Activated T-helper 2 cell treated with anti-CD3 and anti-CD28 coated beads, Interferon-gamma antibody, Interleukin-2, Interleukin-4, amounts not matched to agents 10 μg/mL and 5 μg/mL and 100 μg/mL, durations not matched to agents 14 hours and 24 hours and 36 hours (primary cell): ENCODE data around the gene TMEM87B. TPM values are rescaled to one million over a fixed set of nuclear protein-coding genes. Genes with fewer than 3 reads are reported as not detected.
A peak's percentile ranks its signal among the peaks of the same experiment; 100 is the strongest.
"Not testable (repeated sequence)": the region's sequence is repeated elsewhere in the genome, so short reads cannot be mapped to it uniquely, and the experiment has no call there.

Source experiments
- DNase-seq: peaks from one replicate; pipeline ENCODE4 v3.0.0; 2021; ENCODE audit warnings: low spot score
- H3K27ac Mint-ChIP-seq: one replicate; pipeline ENCODE4 v1.8.0; 2021; ENCODE audit warnings: mixed read lengths
- H3K27me3 Mint-ChIP-seq: one replicate; pipeline ENCODE4 v1.8.0; 2021; ENCODE audit warnings: low read depth, mixed read lengths
- H3K36me3 Mint-ChIP-seq: one replicate; pipeline ENCODE4 v1.8.0; 2021; ENCODE audit warnings: low read depth, mixed read lengths
- H3K4me1 Mint-ChIP-seq: one replicate; pipeline ENCODE4 v1.8.0; 2021; ENCODE audit warnings: low read depth, mixed read lengths
- H3K4me3 Mint-ChIP-seq: one replicate; pipeline ENCODE4 v1.8.0; 2021; ENCODE audit warnings: low read depth, mild to moderate bottlenecking, moderate library complexity, mixed read lengths
- H3K9me3 Mint-ChIP-seq: one replicate; pipeline ENCODE4 v1.8.0; 2021; ENCODE audit warnings: mixed read lengths
- intact Hi-C: fragments of 100-400 bp; cut with micrococcal nuclease; formaldehyde crosslinking; loops from one replicate; pipeline ENCODE4 v1.15.1; 2023
- total RNA-seq: library from RNA; stranded (reverse); gene quantifications from 2 replicates; pipeline ENCODE4 v1.2.3, GENCODE V29; 2022

Gene TMEM87B
- total RNA-seq, 1 donor from 2014 or later, result 16.5 TPM

DNA sequence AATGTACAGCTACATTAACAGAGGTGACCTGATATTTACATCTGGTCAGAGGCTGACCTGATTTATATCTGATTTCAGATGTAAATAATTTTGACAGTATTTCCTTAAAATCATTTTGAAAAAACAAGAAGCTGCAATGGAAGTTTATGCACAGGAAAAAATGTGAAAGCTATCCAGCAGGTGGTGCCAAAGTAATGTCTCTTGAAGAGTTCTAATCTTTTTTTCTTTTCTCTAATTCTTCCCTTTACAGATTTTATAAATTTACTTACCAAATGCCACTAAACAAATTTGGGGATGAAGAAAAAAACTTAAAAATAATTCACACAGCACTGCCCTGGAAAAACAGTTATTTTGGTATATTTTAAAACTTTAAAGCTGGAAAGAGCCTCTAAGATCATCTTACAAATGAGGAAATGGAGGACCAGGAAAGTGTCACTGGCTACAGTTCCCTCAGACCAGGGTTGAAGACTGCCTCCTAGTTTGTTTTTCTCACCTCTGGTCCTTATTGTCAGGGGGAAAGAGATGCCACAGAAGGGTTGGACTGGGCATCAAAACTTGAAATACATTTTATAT is 66.7 kb downstream of the TMEM87B start:
- H3K27me3 Mint-ChIP-seq, result no peaks in the 10 kb centered on the region
- H3K4me3 Mint-ChIP-seq, result no peak overlapping the region
- H3K36me3 Mint-ChIP-seq, result peaks cover 14% of the 10 kb centered on the region
- intact Hi-C loops, result loop anchor here (1.0 kb wide), 1 partner anchor 138 kb away; no protein-coding TSS in a partner anchor
- peaks cover 6% of the 10 kb centered on the region for H3K4me1 Mint-ChIP-seq
- H3K27ac Mint-ChIP-seq, result no peak overlapping the region
- H3K9me3 Mint-ChIP-seq, result peaks cover 7% of the 10 kb centered on the region
- no peak for DNase-seq

DNA sequence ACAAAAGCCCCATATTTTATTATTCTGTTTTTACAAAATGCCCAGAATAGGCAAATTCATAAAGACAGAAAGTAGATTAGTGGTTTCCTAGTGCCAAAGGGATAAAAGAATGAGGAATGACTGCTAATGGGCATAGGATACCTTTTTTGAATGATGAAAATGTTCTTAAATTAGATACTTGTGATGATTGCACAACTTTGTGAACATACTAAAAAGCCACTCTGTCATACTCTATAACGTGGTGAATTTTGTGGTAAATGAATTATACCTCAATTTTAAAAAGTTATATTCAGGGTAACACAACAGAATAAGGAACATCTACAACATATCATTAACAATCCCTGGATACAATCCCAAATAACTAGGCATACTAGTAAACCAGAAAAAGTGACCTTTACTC is 74.0 kb downstream of the TMEM87B start:
- Mint-ChIP-seq H3K27ac (no peak overlapping the region), H3K9me3 (peaks cover 18% of the 10 kb centered on the region), H3K4me1 (peaks cover 4% of the 10 kb centered on the region), H3K27me3 (no peaks in the 10 kb centered on the region), H3K4me3 (no peak overlapping the region), H3K36me3 (no peaks in the 10 kb centered on the region)
- no peak for DNase-seq
- intact Hi-C loops, result no loop called here

DNA sequence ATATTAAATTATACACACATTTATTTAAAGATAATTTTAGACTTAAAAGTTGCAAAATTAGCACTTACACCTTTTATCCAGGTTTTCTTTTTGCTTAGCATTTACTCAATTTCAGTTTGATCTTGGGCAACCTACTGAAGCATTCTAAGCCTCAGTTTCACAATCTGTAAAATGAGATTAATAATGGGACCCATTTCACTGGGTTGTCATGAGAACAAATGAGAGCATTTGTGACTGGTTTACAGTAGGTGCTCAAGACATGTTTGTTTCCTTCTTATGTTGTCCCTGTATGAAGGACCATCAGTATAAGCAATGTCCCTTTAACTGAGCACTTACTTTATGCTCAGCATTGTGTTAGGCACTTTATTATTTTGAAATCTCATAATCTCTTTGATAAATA is 78.3 kb downstream of the TMEM87B start:
- no peak overlapping the region for H3K4me3 Mint-ChIP-seq
- peaks cover 7% of the 10 kb centered on the region for H3K4me1 Mint-ChIP-seq
- H3K27me3 Mint-ChIP-seq, result peaks cover 16% of the 10 kb centered on the region
- H3K27ac Mint-ChIP-seq, result no peak overlapping the region
- H3K9me3 Mint-ChIP-seq, result peaks cover 5% of the 10 kb centered on the region
- no peaks in the 10 kb centered on the region for H3K36me3 Mint-ChIP-seq
- DNase-seq, result no peak
- intact Hi-C loops, result no loop called here

DNA sequence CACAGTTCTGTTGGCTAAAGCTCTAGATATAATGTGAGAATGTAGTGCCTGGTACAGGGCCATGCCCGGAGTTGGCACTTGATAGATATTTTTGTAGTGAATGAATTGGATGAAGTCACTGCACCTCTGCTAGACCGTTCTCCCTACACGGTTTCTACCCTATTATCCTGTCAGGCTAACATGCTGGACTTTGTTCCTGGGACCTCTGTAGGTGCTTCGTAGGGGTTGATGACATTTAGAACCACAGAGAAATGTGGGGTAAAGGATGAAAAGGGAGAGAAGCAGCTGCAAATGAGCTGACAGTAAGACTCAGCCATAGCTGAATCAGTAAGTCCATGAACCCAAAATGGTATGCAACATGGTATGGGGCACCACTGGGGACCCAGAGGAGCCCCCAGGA is 79.1 kb downstream of the TMEM87B start:
- intact Hi-C loops, result no loop called here
- H3K4me1 Mint-ChIP-seq, result peaks cover 7% of the 10 kb centered on the region
- H3K4me3 Mint-ChIP-seq, result no peak overlapping the region

DNA sequence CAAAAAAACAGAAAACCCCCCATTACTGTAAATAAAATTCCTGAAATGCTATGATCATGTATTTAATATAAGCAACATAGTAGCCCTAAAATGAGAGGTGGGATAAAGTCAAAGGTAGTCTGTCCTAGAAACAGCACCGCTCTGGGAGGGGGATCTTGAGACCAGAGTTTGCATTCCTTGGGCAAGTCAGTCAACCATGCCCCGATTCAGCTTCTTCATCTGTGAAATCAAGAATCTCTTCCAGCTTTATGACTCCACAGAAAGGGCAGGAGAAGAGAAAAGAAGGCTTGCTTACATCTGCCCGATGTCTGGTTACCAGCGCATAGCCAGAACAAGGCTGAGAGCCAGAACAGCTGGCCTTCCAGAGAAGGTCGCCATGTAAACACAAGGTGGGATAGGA is 81.0 kb downstream of the TMEM87B start:
- H3K36me3 Mint-ChIP-seq, result no peaks in the 10 kb centered on the region
- intact Hi-C loops, result no loop called here

More for the DNA sequence above, 79.1 kb downstream of the TMEM87B start:
- no peaks in the 10 kb centered on the region for H3K36me3 Mint-ChIP-seq
- H3K9me3 Mint-ChIP-seq, result peaks cover 3% of the 10 kb centered on the region
- peaks cover 16% of the 10 kb centered on the region for H3K27me3 Mint-ChIP-seq
- DNase-seq, result no peak
- no peak overlapping the region for H3K27ac Mint-ChIP-seq

DNA sequence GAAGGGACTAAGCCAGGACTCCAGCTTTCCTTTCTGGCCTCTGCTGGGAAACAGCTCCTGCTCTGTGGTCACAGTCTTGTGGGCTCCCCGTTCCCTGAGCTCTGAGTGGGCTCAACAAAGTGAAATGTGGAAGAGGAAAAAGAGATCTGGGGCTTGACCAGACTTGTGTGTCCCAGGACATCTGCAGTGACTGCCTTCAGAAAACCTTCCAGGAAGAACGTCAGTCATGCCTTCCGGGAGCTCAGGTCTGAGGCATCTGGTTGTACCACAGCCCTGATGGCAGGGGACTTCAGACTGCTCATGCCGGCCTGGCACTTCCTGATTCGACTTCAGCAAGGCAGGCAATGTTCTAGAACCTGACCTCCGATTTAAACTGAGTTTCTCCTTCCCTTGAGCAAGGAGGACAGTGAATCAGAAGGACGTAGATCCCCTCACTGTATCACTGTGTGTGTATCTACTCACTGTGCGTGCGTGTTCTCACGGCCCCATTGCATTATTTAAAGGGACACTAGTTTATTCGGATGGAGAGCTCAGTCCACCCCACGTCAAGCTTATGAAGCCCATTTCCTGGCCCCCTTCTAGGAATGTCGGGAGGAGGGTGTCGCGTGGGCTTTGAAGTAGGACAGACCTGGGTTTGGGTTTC is 82.6 kb downstream of the TMEM87B start:
- Mint-ChIP-seq H3K36me3 (no peaks in the 10 kb centered on the region), H3K27me3 (peaks cover 27% of the 10 kb centered on the region), H3K9me3 (peaks cover 3% of the 10 kb centered on the region), H3K4me1 (peaks cover 5% of the 10 kb centered on the region), H3K4me3 (peak overlapping the region; percentile 74), H3K27ac (no peak overlapping the region)
- intact Hi-C loops, result no loop called here
- DNase-seq, result no peak

More for the DNA sequence above, 81.0 kb downstream of the TMEM87B start:
- peaks cover 7% of the 10 kb centered on the region for H3K4me1 Mint-ChIP-seq
- no peak overlapping the region for H3K4me3 Mint-ChIP-seq
- peaks cover 25% of the 10 kb centered on the region for H3K27me3 Mint-ChIP-seq
- peaks cover 3% of the 10 kb centered on the region for H3K9me3 Mint-ChIP-seq
- H3K27ac Mint-ChIP-seq, result no peak overlapping the region
- DNase-seq, result no peak

DNA sequence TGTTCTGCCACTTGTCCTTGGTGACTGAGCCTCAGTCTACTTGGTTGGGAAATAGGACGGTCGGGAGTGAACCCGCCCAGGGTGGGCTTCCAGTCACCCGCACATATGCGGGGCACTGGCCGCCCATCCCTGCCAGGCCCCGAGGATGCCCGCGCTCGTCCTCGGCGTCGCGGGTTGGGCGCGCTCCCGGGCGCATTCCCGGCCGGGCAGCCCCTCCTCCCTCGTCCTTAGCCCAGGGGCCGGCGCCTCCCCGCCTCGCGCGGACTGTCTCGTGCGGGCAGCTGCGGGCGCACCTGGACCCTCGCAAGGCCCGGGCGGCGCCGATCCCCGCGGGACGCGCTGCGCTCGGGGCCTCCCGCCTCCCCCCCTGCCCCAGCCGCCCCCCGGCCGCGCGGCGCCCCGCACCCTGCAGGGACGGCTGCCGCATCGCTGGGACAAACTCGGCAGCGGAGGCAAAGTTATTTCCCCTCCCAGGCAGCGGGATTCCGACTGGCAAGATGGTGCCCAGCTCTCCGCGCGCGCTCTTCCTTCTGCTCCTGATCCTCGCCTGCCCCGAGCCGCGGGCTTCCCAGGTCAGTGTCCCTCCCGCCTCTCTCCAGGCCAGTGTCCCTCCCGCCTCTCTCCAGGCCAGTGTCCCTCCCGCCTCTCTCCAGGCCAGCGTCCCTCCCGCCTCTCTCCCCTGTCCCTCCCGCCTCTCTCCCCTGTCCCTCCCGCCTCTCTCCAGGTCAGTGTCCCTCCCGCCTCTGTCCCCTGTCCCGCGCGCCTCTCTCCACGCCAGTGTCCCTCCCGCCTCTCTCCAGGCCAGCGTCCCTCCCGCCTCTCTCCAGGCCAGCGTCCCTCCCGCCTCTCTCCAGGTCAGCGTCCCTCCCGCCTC is 83.3 kb downstream of the TMEM87B start, which contains the start of gene FBLN7:
FBLN7 (plus strand) TSS at position 227 of the 874 bp plus-strand sequence; CDS start at position 498, 271 bp downstream.
- peaks cover 3% of the 10 kb centered on the region for H3K4me1 Mint-ChIP-seq
- no peak for DNase-seq
- H3K27me3 Mint-ChIP-seq, result peaks cover 27% of the 10 kb centered on the region
- intact Hi-C loops, result no loop called here
- no peaks in the 10 kb centered on the region for H3K9me3 Mint-ChIP-seq
- peak within 1 kb of the TSS; percentile 74 for H3K4me3 Mint-ChIP-seq
- no peaks in the 10 kb centered on the region for H3K36me3 Mint-ChIP-seq
- H3K27ac Mint-ChIP-seq, result no peak within 1 kb of the TSS

DNA sequence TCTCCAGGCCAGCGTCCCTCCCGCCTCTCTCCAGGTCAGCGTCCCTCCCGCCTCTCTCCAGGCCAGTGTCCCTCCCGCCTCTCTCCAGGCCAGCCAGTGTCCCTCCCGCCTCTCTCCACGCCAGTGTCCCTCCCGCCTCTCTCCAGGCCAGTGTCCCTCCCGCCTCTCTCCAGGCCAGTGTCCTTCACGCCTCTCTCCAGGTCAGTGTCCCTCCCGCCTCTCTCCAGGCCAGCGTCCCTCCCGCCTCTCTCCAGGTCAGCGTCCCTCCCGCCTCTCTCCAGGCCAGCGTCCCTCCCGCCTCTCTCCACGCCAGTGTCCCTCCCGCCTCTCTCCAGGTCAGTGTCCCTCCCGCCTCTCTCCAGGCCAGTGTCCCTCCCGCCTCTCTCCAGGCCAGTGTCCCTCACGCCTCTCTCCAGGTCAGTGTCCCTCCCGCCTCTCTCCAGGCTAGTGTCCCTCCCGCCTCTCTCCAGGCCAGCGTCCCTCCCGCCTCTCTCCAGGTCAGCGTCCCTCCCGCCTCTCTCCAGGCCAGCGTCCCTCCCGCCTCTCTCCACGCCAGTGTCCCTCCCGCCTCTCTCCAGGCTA is 84.1 kb downstream of the TMEM87B start:
- H3K36me3 Mint-ChIP-seq, H3K9me3 Mint-ChIP-seq, intact Hi-C loops, H3K27ac Mint-ChIP-seq, H3K4me1 Mint-ChIP-seq, DNase-seq, H3K4me3 Mint-ChIP-seq: not testable (repeated sequence)
- peaks cover 27% of the 10 kb centered on the region for H3K27me3 Mint-ChIP-seq

DNA sequence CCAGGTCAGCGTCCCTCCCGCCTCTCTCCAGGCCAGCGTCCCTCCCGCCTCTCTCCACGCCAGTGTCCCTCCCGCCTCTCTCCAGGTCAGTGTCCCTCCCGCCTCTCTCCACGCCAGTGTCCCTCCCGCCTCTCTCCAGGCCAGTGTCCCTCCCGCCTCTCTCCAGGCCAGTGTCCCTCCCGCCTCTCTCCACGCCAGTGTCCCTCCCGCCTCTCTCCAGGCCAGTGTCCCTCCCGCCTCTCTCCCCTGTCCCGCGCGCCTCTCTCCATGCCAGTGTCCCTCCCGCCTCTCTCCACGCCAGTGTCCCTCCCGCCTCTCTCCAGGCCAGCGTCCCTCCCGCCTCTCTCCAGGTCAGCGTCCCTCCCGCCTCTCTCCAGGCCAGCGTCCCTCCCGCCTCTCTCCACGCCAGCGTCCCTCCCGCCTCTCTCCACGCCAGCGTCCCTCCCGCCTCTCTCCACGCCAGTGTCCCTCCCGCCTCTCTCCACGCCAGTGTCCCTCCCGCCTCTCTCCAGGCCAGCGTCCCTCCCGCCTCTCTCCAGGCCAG is 84.7 kb downstream of the TMEM87B start:
- DNase-seq, H3K9me3 Mint-ChIP-seq: not testable (repeated sequence)

DNA sequence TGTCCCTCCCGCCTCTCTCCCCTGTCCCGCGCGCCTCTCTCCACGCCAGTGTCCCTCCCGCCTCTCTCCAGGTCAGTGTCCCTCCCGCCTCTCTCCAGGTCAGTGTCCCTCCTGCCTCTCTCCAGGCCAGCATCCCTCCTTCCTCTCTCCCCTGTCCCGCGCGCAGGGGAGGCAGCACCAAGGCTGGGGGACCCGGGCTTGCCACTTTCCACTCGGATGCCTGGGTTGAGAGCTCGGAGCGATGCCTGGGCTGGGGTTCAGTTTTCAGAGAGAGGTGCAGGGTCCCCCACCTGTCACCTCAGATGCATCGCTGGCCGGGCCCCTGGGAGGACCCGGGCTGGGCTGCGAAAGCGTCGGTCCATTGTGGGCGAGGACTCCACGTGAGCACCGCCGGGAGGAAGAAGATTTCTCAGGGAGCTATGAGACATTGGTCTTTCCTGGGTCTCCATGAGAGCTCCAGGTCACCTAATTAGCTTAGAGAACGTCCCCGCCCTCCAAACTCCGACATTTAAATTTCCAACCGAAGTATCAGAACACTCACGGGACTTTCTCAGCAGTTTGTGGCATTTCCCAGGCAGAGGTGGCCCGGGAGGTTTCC is 85.2 kb downstream of the TMEM87B start:
- no peak overlapping the region for H3K27ac Mint-ChIP-seq
- no peak for DNase-seq
- H3K9me3 Mint-ChIP-seq, result no peaks in the 10 kb centered on the region
- no peaks in the 10 kb centered on the region for H3K36me3 Mint-ChIP-seq
- H3K27me3 Mint-ChIP-seq, result peaks cover 27% of the 10 kb centered on the region
- no peak overlapping the region for H3K4me3 Mint-ChIP-seq
- H3K4me1 Mint-ChIP-seq, result peaks cover 3% of the 10 kb centered on the region
- intact Hi-C loops, result no loop called here

More for the DNA sequence above, 84.7 kb downstream of the TMEM87B start:
- H3K4me3 Mint-ChIP-seq, intact Hi-C loops, H3K27ac Mint-ChIP-seq, H3K4me1 Mint-ChIP-seq, H3K36me3 Mint-ChIP-seq: not testable (repeated sequence)
- peaks cover 27% of the 10 kb centered on the region for H3K27me3 Mint-ChIP-seq

DNA sequence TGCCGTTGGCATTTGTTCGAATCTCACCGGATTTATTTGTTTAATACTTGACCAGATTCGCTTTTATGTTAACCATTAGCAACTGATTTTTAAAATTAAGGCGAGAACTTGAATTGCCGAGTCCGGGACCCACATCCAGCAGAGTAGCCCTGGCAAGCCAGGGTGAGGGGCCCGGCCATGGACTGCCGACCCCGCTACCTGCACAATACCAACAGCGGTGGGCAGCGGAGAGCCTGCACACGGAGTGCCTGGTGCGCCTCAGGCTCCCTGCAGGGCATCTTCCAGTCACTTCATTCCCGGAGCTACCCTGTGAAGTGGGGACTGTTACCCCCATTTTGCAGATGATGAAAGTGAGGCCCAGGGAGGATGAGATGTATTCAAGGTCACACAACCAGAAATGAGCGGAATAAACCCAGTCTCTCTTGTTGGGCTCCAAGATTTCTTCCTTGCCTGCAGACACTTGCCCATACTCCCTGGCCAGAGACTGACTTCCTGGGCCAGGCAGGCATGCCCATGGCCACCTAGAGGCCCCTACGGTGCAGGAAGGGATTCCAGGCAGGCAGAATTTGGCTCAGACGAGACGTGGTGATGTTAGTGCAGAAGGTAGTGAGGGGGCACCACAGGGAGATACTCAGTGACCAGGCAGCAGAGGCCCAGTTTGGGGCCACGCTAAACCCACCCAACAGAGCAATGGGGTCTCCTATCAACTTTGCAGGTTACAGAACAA is 86.0 kb downstream of the TMEM87B start:
- no peaks in the 10 kb centered on the region for H3K9me3 Mint-ChIP-seq
- H3K36me3 Mint-ChIP-seq, result no peaks in the 10 kb centered on the region
- H3K4me3 Mint-ChIP-seq, result no peak overlapping the region
- H3K27me3 Mint-ChIP-seq, result peaks cover 25% of the 10 kb centered on the region
- no peak overlapping the region for H3K27ac Mint-ChIP-seq
- H3K4me1 Mint-ChIP-seq, result peaks cover 3% of the 10 kb centered on the region
- no peak for DNase-seq
- intact Hi-C loops, result no loop called here

DNA sequence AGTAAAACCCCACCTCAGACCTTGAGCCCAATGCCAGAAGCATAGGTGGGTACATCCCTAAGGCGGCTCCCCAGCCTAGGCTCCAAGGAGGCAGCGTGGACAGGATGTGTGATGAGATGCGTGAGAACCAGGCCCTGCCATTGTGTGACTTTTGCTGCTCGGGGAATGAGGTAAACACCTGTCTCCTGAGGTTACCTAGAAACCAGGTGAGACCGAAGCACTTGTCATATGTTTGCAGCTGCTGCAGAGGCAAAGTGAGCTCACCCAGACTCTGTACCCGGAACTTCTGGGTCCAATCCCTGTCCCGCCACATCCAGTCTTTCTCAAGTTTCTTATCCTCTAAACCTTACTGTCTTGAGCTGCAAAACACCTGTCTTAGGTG is 86.5 kb downstream of the TMEM87B start:
- Mint-ChIP-seq H3K4me3 (no peak overlapping the region), H3K4me1 (peaks cover 3% of the 10 kb centered on the region), H3K36me3 (no peaks in the 10 kb centered on the region), H3K27ac (no peak overlapping the region), H3K27me3 (peaks cover 20% of the 10 kb centered on the region), H3K9me3 (no peaks in the 10 kb centered on the region)
- no peak for DNase-seq
- intact Hi-C loops, result no loop called here
